ENCODE data around the gene GFAP. TPM values are rescaled to one million over a fixed set of nuclear protein-coding genes. Genes with fewer than 3 reads are reported as not detected.

GFAP gene
- total and polyA plus RNA-seq, 11 donors = 0.94 to 12.4 (median 5.8) TPM

- peaks cover 0 to 99% (median 90%) of the 10 kb centered on the region in 9 donors for H3K36me3 ChIP-seq
- H3K9me3 ChIP-seq = no peaks in the 10 kb centered on the region
- ATAC-seq (no peak), DNase-seq (no peak)
- H3K27me3 ChIP-seq = no peaks in the 10 kb centered on the region
- H3K4me1 ChIP-seq = no peaks in the 10 kb centered on the region
- 78 to 83% (median 81%) methylated on average over 4 of the region's 4 CpGs for WGBS, 4 donors
- TF ChIP-seq POLR2A (IDR thresholded peaks at IDR 0.05) (no peak), CTCF (IDR thresholded peaks at IDR 0.05) (no peak)
- intact Hi-C loops (cut with DNase I) = no loop called here
- no peak overlapping the region for H3K4me3 ChIP-seq
- H3K27ac ChIP-seq = no peak overlapping the region
Observed at GRCh38 chr17:44881145-44881544, 34.2 kb downstream of the GFAP start.

- H3K4me1 ChIP-seq = no peaks in the 10 kb centered on the region
- H3K4me3 ChIP-seq = no peak overlapping the region
- ATAC-seq (no peak), DNase-seq (no peak)
- peaks cover 0 to 99% (median 90%) of the 10 kb centered on the region in 9 donors for H3K36me3 ChIP-seq
- H3K27me3 ChIP-seq = no peaks in the 10 kb centered on the region
- intact Hi-C loops (cut with DNase I) = no loop called here
- H3K27ac ChIP-seq = no peak overlapping the region
- TF ChIP-seq POLR2A (IDR thresholded peaks at IDR 0.05) (no peak), CTCF (IDR thresholded peaks at IDR 0.05) (no peak)
- no peaks in the 10 kb centered on the region for H3K9me3 ChIP-seq
- WGBS, 4 donors = 92 to 95% (median 94%) methylated on average over 2 of the region's 2 CpGs
Observed at GRCh38 chr17:44880062-44880461, 35.2 kb downstream of the GFAP start.

- no peak for ATAC-seq
- H3K27me3 ChIP-seq = no peaks in the 10 kb centered on the region
- no peaks in the 10 kb centered on the region for H3K4me1 ChIP-seq
- peaks cover 0 to 99% (median 90%) of the 10 kb centered on the region in 9 donors for H3K36me3 ChIP-seq
- 86 to 99% (median 93%) methylated on average over 6 of the region's 6 CpGs for WGBS, 4 donors
- DNase-seq = no peak
- H3K4me3 ChIP-seq = no peak overlapping the region
- intact Hi-C loops (cut with DNase I) = no loop called here
- H3K9me3 ChIP-seq = no peaks in the 10 kb centered on the region
- no peak overlapping the region for H3K27ac ChIP-seq
- TF ChIP-seq CTCF (IDR thresholded peaks at IDR 0.05) (no peak), POLR2A (IDR thresholded peaks at IDR 0.05) (no peak)
Observed at GRCh38 chr17:44879376-44879775, 35.9 kb downstream of the GFAP start.

GRCh38 chr17:44878627-44879221, 36.6 kb downstream of the GFAP start:
- Histone ChIP-seq H3K9me3 (no peaks in the 10 kb centered on the region), H3K36me3 (peaks cover 0 to 97% (median 88%) of the 10 kb centered on the region in 9 donors), H3K27me3 (no peaks in the 10 kb centered on the region), H3K4me3 (no peak overlapping the region), H3K27ac (no peak overlapping the region), H3K4me1 (no peaks in the 10 kb centered on the region)
- WGBS, 4 donors = 48 to 54% (median 50%) methylated on average over 6 of the region's 6 CpGs
- ATAC-seq = no peak
- peak; percentile 34 to 73 (median 60) for TF ChIP-seq CTCF (IDR thresholded peaks at IDR 0.05)
- TF ChIP-seq POLR2A (IDR thresholded peaks at IDR 0.05) = no peak
- intact Hi-C loops (cut with DNase I) = no loop called here
- DNase-seq = no peak

Data from heart left ventricle (tissue), 16 donors.